CD4-positive, alpha-beta T cell (primary cell): ENCODE data around the gene PMAIP1. TPM values are rescaled to one million over a fixed set of nuclear protein-coding genes. Genes with fewer than 3 reads are reported as not detected.
"Not testable (repeated sequence)": the region's sequence is repeated elsewhere in the genome, so short reads cannot be mapped to it uniquely, and the experiment has no call there.

Experiments used
- ATAC-seq: fragments of 200-7000 bp; cut with Tn5 transposase; one replicate; pipeline ENCODE4 v1.10.0; 2022; ENCODE audit warnings: mild to moderate bottlenecking; ENCODE audit not compliant: poor library complexity
- CTCF ChIA-PET: fragments of 350-600 bp; sonication (Branson Sonifier 250); formaldehyde crosslinking; loops from one replicate; lab custom pipeline; 2021; ENCODE audit warnings: antibody characterized with exemption, inconsistent platforms; lab: Charles Lee
- POLR2A ChIA-PET: fragments of 350-600 bp; sonication (Branson Sonifier 250); formaldehyde crosslinking; loops from one replicate; lab custom pipeline; 2021; ENCODE audit warnings: antibody characterized with exemption, inconsistent platforms; lab: Charles Lee
- DNase-seq, 14 experiments: peaks; one replicate each; pipeline ENCODE4 v3.0.0-alpha.2; 2013 to 2020; ENCODE audit warnings: mixed read lengths in 2 of 14
- H3K27ac ChIP-seq, 2 donors: one replicate each; pipeline versions ENCODE4 v1.5.1 to v1.7.0; 2013; ENCODE audit warnings: low read length in 2 of 2, low read depth in 1 of 2, mild to moderate bottlenecking in 1 of 2
- H3K27me3 ChIP-seq, 2 experiments: 1 replicate in 1 of 2; 2 replicates in 1 of 2; pipeline versions ENCODE4 v1.6.1 to v1.7.0; 2013; ENCODE audit warnings: low read length in 2 of 2, control low read depth in 1 of 2, mild to moderate bottlenecking in 1 of 2, moderate library complexity in 1 of 2; ENCODE audit not compliant: insufficient read depth in 2 of 2, control insufficient read depth in 1 of 2
- H3K36me3 ChIP-seq: one replicate; pipeline ENCODE4 v1.6.1; 2013; ENCODE audit warnings: low read length, control low read depth; ENCODE audit not compliant: insufficient read depth
- H3K4me1 ChIP-seq: one replicate; pipeline ENCODE4 v1.6.1; 2013; ENCODE audit warnings: low read length, control low read depth; ENCODE audit not compliant: insufficient read depth
- H3K4me3 ChIP-seq: one replicate; pipeline ENCODE4 v1.5.1; 2013; ENCODE audit warnings: mild to moderate bottlenecking, low read length, moderate library complexity
- H3K9me3 ChIP-seq, 2 experiments: 1 replicate in 1 of 2; 2 replicates in 1 of 2; pipeline versions ENCODE4 v1.6.1 to v1.7.0; 2013; ENCODE audit warnings: low read length in 2 of 2, mild to moderate bottlenecking in 2 of 2, control low read depth in 1 of 2, moderate library complexity in 1 of 2; ENCODE audit not compliant: control insufficient read depth in 1 of 2, insufficient read depth in 1 of 2
- H3K27ac Mint-ChIP-seq: one replicate; pipeline ENCODE4 v1.8.0; 2020; ENCODE audit warnings: mixed read lengths
- H3K27me3 Mint-ChIP-seq: one replicate; pipeline ENCODE4 v1.8.0; 2021; ENCODE audit warnings: mixed read lengths
- H3K36me3 Mint-ChIP-seq: one replicate; pipeline ENCODE4 v1.8.0; 2021; ENCODE audit warnings: low read depth, mixed read lengths
- H3K4me1 Mint-ChIP-seq: one replicate; pipeline ENCODE4 v1.8.0; 2021; ENCODE audit warnings: low read depth, mixed read lengths
- H3K4me3 Mint-ChIP-seq: one replicate; pipeline ENCODE4 v1.8.0; 2020; ENCODE audit warnings: mild to moderate bottlenecking, mixed read lengths
- H3K9me3 Mint-ChIP-seq: one replicate; pipeline ENCODE4 v1.8.0; 2020; ENCODE audit warnings: mixed read lengths
- CTCF ChIP-seq: fragments of 200-600 bp; IDR thresholded peaks from one replicate; pipeline ENCODE4 v1.8.0; 2022; ENCODE audit warnings: antibody characterized with exemption, mild to moderate bottlenecking
- intact Hi-C, 2 experiments: fragments of 100-400 bp; cut with DNase I in 1 of 2; cut with micrococcal nuclease in 1 of 2; formaldehyde crosslinking; loops; one replicate each; pipeline versions ENCODE4 v1.15.1 to v1.9.0; 2023 to 2025; cut with DNase I, micrococcal nuclease
- total RNA-seq, 174 experiments: library from RNA in 2 of 174; stranded (reverse) in 2 of 174; gene quantifications; one replicate each; pipeline ENCODE4 v1.2.3 and lab custom pipeline; 2021 to 2026

The PMAIP1 gene
- total RNA-seq, 2 experiments from 2014 or later: 100 to 101 TPM

GRCh38 chr18:59884351-59884750 is 15.4 kb upstream of the PMAIP1 start:
- H3K9me3 Mint-ChIP-seq: no peaks in the 10 kb centered on the region
- Histone ChIP-seq H3K9me3 (no peaks in the 10 kb centered on the region), H3K4me3 (no peak overlapping the region), H3K36me3 (no peaks in the 10 kb centered on the region), H3K27ac (no peak overlapping the region), H3K4me1 (peaks cover 21% of the 10 kb centered on the region), H3K27me3 (no peaks in the 10 kb centered on the region)
- no peaks in the 10 kb centered on the region for H3K27me3 Mint-ChIP-seq
- ATAC-seq: no peak
- H3K27ac Mint-ChIP-seq: no peak overlapping the region
- intact Hi-C loops: no loop called here
- no peak overlapping the region for H3K4me3 Mint-ChIP-seq
- CTCF ChIA-PET: no interaction called here
- no peaks in the 10 kb centered on the region for H3K36me3 Mint-ChIP-seq
- no peak for TF ChIP-seq CTCF
- DNase-seq: no peak
- peaks cover 30% of the 10 kb centered on the region for H3K4me1 Mint-ChIP-seq
- POLR2A ChIA-PET: interaction anchor here (1.3 kb wide), 1 partner anchor 17 kb away, joined by 4 read pairs; no protein-coding TSS in a partner anchor

DNA sequence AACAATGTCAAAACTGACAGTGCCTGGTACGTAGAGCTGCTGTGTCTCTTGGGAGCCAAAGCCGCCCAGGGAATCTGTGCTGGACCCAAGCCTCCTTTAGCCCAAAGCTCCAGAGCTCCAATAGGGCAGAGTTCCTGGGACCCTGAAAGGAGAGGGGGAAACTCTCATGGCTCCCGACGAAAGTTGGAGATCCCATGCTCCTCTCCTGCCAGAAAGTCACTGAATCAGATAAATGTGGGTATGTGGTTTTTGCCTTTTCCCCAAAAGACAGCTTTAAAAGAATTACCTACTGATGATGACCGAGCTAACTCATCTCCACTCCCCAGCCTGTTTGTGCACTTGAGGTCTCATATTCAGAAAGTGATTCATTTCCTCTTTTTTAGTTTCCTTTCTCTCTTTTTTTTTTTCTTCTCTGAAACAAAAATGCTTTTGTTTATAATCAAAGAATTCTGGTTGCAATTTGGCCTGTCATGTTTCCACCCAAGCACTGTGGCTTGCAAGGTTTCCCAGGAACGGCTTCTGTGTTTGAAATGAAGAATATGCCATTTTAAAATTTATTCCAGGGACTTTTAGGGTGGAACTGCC is 14.1 kb upstream of the PMAIP1 start:
- peak overlapping the region in 1 of 2 donors; percentile 3 for H3K27ac ChIP-seq
- H3K4me1 ChIP-seq: peaks cover 21% of the 10 kb centered on the region
- ATAC-seq: peak; percentile 66
- Mint-ChIP-seq H3K27me3 (no peaks in the 10 kb centered on the region), H3K9me3 (no peaks in the 10 kb centered on the region), H3K27ac (peak overlapping the region; percentile 55), H3K36me3 (no peaks in the 10 kb centered on the region), H3K4me1 (peaks cover 30% of the 10 kb centered on the region), H3K4me3 (peak overlapping the region; percentile 36)
- POLR2A ChIA-PET: interaction anchor here (0.6 to 1.3 kb wide), 2 partner anchors 15 to 102 kb away, joined by 3 to 4 read pairs; no protein-coding TSS in a partner anchor
- intact Hi-C loops: no loop called here
- no peak overlapping the region for H3K4me3 ChIP-seq
- H3K36me3 ChIP-seq: no peaks in the 10 kb centered on the region
- no peak for TF ChIP-seq CTCF
- H3K9me3 ChIP-seq: no peaks in the 10 kb centered on the region
- CTCF ChIA-PET: no interaction called here
- H3K27me3 ChIP-seq: no peaks in the 10 kb centered on the region
- peak in 4 of 14 experiments; percentile 32 to 70 (median 52) for DNase-seq

GRCh38 chr18:59886399-59886798 is 13.4 kb upstream of the PMAIP1 start:
- H3K9me3 ChIP-seq, H3K36me3 ChIP-seq, intact Hi-C loops, H3K36me3 Mint-ChIP-seq, H3K27me3 ChIP-seq, DNase-seq, H3K9me3 Mint-ChIP-seq, H3K4me3 ChIP-seq, H3K27me3 Mint-ChIP-seq, ATAC-seq, H3K4me3 Mint-ChIP-seq, CTCF ChIA-PET, H3K27ac ChIP-seq, POLR2A ChIA-PET: not testable (repeated sequence)
- Mint-ChIP-seq H3K4me1 (peaks cover 30% of the 10 kb centered on the region), H3K27ac (peak overlapping the region; percentile 55)
- H3K4me1 ChIP-seq: peaks cover 21% of the 10 kb centered on the region

- ChIA-PET POLR2A (no interaction called here), CTCF (no interaction called here)
These were observed 7.7 kb upstream of the PMAIP1 start for GRCh38 chr18:59892123-59892522.

More at GRCh38 chr18:59892123-59892522, 7.7 kb upstream of the PMAIP1 start:
- no peaks in the 10 kb centered on the region for H3K36me3 Mint-ChIP-seq
- no peak overlapping the region for H3K27ac Mint-ChIP-seq
- no peaks in the 10 kb centered on the region for H3K4me1 Mint-ChIP-seq
- Histone ChIP-seq H3K9me3 (no peaks in the 10 kb centered on the region), H3K27me3 (no peaks in the 10 kb centered on the region), H3K4me3 (no peak overlapping the region), H3K4me1 (no peaks in the 10 kb centered on the region), H3K36me3 (no peaks in the 10 kb centered on the region), H3K27ac (no peak overlapping the region)
- no peak overlapping the region for H3K4me3 Mint-ChIP-seq
- no peak for ATAC-seq
- H3K27me3 Mint-ChIP-seq: no peaks in the 10 kb centered on the region
- intact Hi-C loops: loop anchor here in 1 of 2 experiments (10.0 kb wide), 1 partner anchor 63 kb away; no protein-coding TSS in a partner anchor
- DNase-seq: no peak
- no peak for TF ChIP-seq CTCF
- no peaks in the 10 kb centered on the region for H3K9me3 Mint-ChIP-seq
